Upper lobe of left lung (tissue), 6 donors: ENCODE measurements around the gene MYLK. TPM values are rescaled to one million over a fixed set of nuclear protein-coding genes. Genes with fewer than 3 reads are reported as not detected.
"Not testable (repeated sequence)": the region's sequence is repeated elsewhere in the genome, so short reads cannot be mapped to it uniquely, and the experiment has no call there.

ENCODE experiments used
- ATAC-seq, 2 donors: fragments of 200-7000 bp; cut with Tn5 transposase; one replicate each; pipeline ENCODE4 v1.9.1; 2022; ENCODE audit warnings: mild to moderate bottlenecking in 2 of 2, moderate library complexity in 2 of 2; ENCODE audit not compliant: low FRiP score in 2 of 2
- DNase-seq, 2 donors: peaks; one replicate each; pipeline ENCODE4 v3.0.0-alpha.2; 2019 to 2020
- H3K27ac ChIP-seq, 4 donors: fragments of 200-600 bp; sonication (generic); one replicate each; pipeline ENCODE4 v1.5.1; 2016 to 2019
- H3K27me3 ChIP-seq, 4 donors: fragments of 200-600 bp; sonication (generic); one replicate each; pipeline ENCODE4 v1.5.1; 2017 to 2019
- H3K36me3 ChIP-seq, 4 donors: fragments of 200-600 bp; sonication (generic); one replicate each; pipeline ENCODE4 v1.5.1; 2016 to 2019
- H3K4me1 ChIP-seq, 4 donors: fragments of 200-600 bp; sonication (generic); one replicate each; pipeline ENCODE4 v1.5.1; 2018 to 2019
- H3K4me3 ChIP-seq, 4 donors: fragments of 200-600 bp; sonication (generic); one replicate each; pipeline ENCODE4 v1.5.1; 2017 to 2019; ENCODE audit warnings: mild to moderate bottlenecking in 2 of 4, moderate library complexity in 1 of 4
- H3K9me3 ChIP-seq, 4 donors: fragments of 200-600 bp; sonication (generic); one replicate each; pipeline ENCODE4 v1.5.1; 2018 to 2019
- EP300 ChIP-seq, 4 donors: sonication (generic); formaldehyde crosslinking; IDR thresholded peaks; one replicate each; pipeline ENCODE4 v1.5.1; 2017; ENCODE audit warnings: antibody characterized with exemption in 4 of 4, control low read depth in 2 of 4
- POLR2A ChIP-seq, 4 donors: fragments of 450-650 bp; IDR thresholded peaks; one replicate each; pipeline ENCODE4 v1.5.1; 2016 to 2017; ENCODE audit warnings: antibody characterized with exemption in 4 of 4, mild to moderate bottlenecking in 2 of 4
- POLR2AphosphoS5 ChIP-seq, 2 donors: sonication (generic); formaldehyde crosslinking; IDR thresholded peaks; one replicate each; pipeline ENCODE4 v1.5.1; 2017; ENCODE audit warnings: antibody characterized with exemption in 2 of 2
- WGBS, 2 donors: methylation state at CpG; one replicate each; pipeline ENCODE4 v1.1.5; 2017 to 2018; 5-methylcytosine and 5-hydroxymethylcytosine counted together
- total RNA-seq, 6 donors: library from RNA; depleted of rRNA in 4 of 6; stranded (reverse); fragments of >200 nt in 4 of 6; gene quantifications; one replicate each; pipeline versions ENCODE4 v1.1.0 to v1.2.1, GENCODE V29; 2016 to 2021
- TF ChIP-seq, protein P1 (sequence below), 6 experiments: fragments of 450-650 bp in 4 of 6; fragments of 200-600 bp in 2 of 6; sonication (generic) in 2 of 6; IDR thresholded peaks; one replicate each; pipeline ENCODE4 v1.5.1; 2016 to 2019; ENCODE audit warnings: antibody characterized with exemption in 6 of 6
- donor health status: DM: no; HTN: no; CAD: no; lungs with moderate emphysema.
- donor health status: DM: no; HTN: yes; CAD: no; lungs with severe emphysema.

MYLK gene
- total RNA-seq, 6 donors from 2014 or later: 105 to 378 (median 160) TPM

GRCh38 chr3:123740391-123740822, 143.7 kb downstream of the MYLK start:
- Histone ChIP-seq H3K4me3 (no peak overlapping the region), H3K27me3 (no peaks in the 10 kb centered on the region), H3K9me3 (no peaks in the 10 kb centered on the region), H3K4me1 (peaks cover 0 to 10% (median 6%) of the 10 kb centered on the region in 4 donors), H3K27ac (peak overlapping the region in 2 of 4 donors; percentile 39 to 57), H3K36me3 (peaks cover 0 to 4% (median 0%) of the 10 kb centered on the region in 4 donors)
- ATAC-seq (peak; percentile 18 to 28), DNase-seq (peak; percentile 33 to 40)
- WGBS, 2 donors: 80 to 85% methylated on average over 4 to 6 of the region's 6 CpGs
- TF ChIP-seq POLR2A (IDR thresholded peaks at IDR 0.05) (no peak), EP300 (IDR thresholded peaks at IDR 0.05) (no peak), POLR2AphosphoS5 (IDR thresholded peaks at IDR 0.05) (no peak)
- TF ChIP-seq, protein P1, sequence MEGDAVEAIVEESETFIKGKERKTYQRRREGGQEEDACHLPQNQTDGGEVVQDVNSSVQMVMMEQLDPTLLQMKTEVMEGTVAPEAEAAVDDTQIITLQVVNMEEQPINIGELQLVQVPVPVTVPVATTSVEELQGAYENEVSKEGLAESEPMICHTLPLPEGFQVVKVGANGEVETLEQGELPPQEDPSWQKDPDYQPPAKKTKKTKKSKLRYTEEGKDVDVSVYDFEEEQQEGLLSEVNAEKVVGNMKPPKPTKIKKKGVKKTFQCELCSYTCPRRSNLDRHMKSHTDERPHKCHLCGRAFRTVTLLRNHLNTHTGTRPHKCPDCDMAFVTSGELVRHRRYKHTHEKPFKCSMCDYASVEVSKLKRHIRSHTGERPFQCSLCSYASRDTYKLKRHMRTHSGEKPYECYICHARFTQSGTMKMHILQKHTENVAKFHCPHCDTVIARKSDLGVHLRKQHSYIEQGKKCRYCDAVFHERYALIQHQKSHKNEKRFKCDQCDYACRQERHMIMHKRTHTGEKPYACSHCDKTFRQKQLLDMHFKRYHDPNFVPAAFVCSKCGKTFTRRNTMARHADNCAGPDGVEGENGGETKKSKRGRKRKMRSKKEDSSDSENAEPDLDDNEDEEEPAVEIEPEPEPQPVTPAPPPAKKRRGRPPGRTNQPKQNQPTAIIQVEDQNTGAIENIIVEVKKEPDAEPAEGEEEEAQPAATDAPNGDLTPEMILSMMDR (IDR thresholded peaks at IDR 0.05): no peak

GRCh38 chr3:123739754-123740153, 144.4 kb downstream of the MYLK start:
- no peak for TF ChIP-seq EP300 (IDR thresholded peaks at IDR 0.05)
- no peak for TF ChIP-seq POLR2A (IDR thresholded peaks at IDR 0.05)
- TF ChIP-seq POLR2AphosphoS5 (IDR thresholded peaks at IDR 0.05): no peak
- TF ChIP-seq, protein P1 (IDR thresholded peaks at IDR 0.05): no peak
- Histone ChIP-seq H3K9me3 (no peaks in the 10 kb centered on the region), H3K4me1 (peaks cover 0 to 10% (median 6%) of the 10 kb centered on the region in 4 donors), H3K36me3 (peaks cover 0 to 4% (median 0%) of the 10 kb centered on the region in 4 donors), H3K27ac (peak overlapping the region in 1 of 4 donors; percentile 34), H3K27me3 (no peaks in the 10 kb centered on the region), H3K4me3 (no peak overlapping the region)
- DNase-seq: no peak
- 80 to 91% methylated on average over 1 to 2 of the region's 2 CpGs for WGBS, 2 donors
- ATAC-seq: peak in 1 of 2 donors; percentile 16

GRCh38 chr3:123739106-123739505, 145.0 kb downstream of the MYLK start:
- Histone ChIP-seq H3K27me3 (no peaks in the 10 kb centered on the region), H3K9me3 (no peaks in the 10 kb centered on the region), H3K36me3 (peaks cover 0 to 4% (median 0%) of the 10 kb centered on the region in 4 donors), H3K4me3 (no peak overlapping the region), H3K4me1 (peaks cover 0 to 10% (median 6%) of the 10 kb centered on the region in 4 donors), H3K27ac (no peak overlapping the region)
- ATAC-seq (no peak), DNase-seq (no peak)
- TF ChIP-seq POLR2AphosphoS5 (IDR thresholded peaks at IDR 0.05) (no peak), EP300 (IDR thresholded peaks at IDR 0.05) (no peak), POLR2A (IDR thresholded peaks at IDR 0.05) (no peak)
- TF ChIP-seq, protein P1 (IDR thresholded peaks at IDR 0.05): no peak
- WGBS, 2 donors: 50 to 100% methylated on average over 1 to 2 of the region's 2 CpGs

GRCh38 chr3:123738522-123738921, 145.6 kb downstream of the MYLK start:
- H3K36me3 ChIP-seq, H3K9me3 ChIP-seq, H3K27me3 ChIP-seq, DNase-seq, H3K4me3 ChIP-seq, ATAC-seq: not testable (repeated sequence)
- 91% methylated on average over 5 of the region's 5 CpGs for WGBS, 2 donors
- H3K4me1 ChIP-seq: peaks cover 0 to 10% (median 6%) of the 10 kb centered on the region in 4 donors
- H3K27ac ChIP-seq: peak overlapping the region in 1 of 4 donors; percentile 17

DNA sequence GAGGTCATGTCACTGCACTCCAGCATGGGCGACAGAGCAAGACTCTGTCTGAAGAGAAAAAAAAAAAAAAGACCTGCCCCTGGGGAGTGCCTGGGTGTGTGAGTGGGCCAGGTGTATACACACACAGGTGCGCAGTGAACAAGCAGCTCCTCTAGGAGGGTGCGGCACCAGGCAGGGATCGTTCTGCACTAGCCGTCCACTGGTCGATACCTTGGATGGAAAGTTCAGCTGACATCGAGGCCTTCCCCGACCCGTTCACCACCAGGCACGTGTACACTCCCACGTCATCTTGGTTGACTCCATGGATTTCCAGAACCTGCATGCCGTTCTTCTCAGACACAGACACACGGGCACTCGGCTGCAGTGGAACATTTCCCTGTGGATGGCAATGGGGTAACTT, 147.0 kb downstream of the MYLK start:
- Histone ChIP-seq H3K4me1 (peaks cover 0 to 10% (median 6%) of the 10 kb centered on the region in 4 donors), H3K9me3 (no peaks in the 10 kb centered on the region), H3K27ac (no peak overlapping the region), H3K4me3 (no peak overlapping the region), H3K27me3 (no peaks in the 10 kb centered on the region), H3K36me3 (peaks cover 0 to 4% (median 0%) of the 10 kb centered on the region in 4 donors)
- DNase-seq (no peak), ATAC-seq (no peak)
- TF ChIP-seq EP300 (IDR thresholded peaks at IDR 0.05): no peak
- no peak for TF ChIP-seq POLR2AphosphoS5 (IDR thresholded peaks at IDR 0.05)
- TF ChIP-seq, protein P1 (IDR thresholded peaks at IDR 0.05): no peak
- no peak for TF ChIP-seq POLR2A (IDR thresholded peaks at IDR 0.05)
- 96% methylated on average over 14 of the region's 14 CpGs for WGBS, 2 donors
